HG02852 (cell line): ENCODE measurements around the gene CALML4.
A peak's percentile ranks its signal among the peaks of the same experiment; 100 is the strongest.
"Not testable (repeated sequence)": the region's sequence is repeated elsewhere in the genome, so short reads cannot be mapped to it uniquely, and the experiment has no call there.

Experiments used
- ATAC-seq: cut with Tn5 transposase; IDR thresholded peaks from one replicate; pipeline ENCODE4 v1.9.1; 2021; ENCODE audit warnings: mild to moderate bottlenecking, moderate library complexity; ENCODE audit not compliant: unreplicated experiment

The CALML4 gene

DNA sequence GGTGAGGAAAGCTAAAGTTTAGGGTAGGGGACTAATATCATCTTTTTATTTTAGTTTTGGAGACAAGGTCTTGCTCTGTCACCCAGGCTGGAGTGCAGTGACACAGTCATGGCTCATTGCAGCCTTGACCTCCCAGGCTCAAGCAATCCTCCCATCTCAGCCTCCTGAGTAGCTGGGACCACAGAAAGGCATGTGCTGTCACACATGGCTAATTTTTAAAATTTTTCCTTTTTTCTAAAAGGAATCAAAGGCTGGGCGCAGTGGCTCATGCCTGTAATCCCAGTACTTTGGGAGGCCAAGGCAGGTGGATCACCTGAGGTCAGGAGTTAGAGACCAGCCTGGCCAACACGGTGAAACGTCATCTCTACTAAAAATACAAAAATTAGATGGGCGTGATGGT, 20.3 kb upstream of the CALML4 start:
- ATAC-seq, result not testable (repeated sequence)

DNA sequence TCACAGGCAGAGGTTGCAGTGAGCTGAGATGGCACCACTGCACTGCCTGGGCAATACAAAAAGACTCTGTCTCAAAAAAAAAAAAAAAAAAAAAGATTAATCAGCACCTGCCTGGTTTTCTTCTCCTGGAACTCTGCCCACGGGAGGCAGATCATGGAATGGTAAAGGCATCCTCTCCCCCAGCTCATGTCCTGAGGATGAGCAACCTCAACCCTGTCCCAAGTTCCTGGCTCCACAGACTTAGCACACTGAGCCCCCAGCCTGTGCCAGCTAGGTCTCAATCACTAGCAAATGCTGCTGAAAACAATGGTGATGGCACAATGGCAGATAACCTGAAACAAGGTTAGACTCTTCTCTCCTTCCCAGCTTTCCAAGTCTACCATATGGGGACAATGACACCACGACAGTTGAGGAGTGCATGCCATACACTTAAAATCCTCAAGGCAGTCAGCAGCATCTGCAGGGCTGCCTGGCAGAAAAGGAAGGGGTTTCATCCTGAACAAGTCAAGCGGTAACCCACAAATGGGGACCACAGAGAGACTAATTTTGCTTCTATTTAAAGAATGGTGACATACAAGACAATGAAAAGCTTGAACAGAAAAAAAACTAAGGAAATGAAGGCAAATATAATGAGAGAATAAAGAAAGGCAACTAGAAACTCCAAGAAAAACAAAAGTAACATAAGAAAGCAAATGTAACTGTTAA, 19.6 kb upstream of the CALML4 start:
- ATAC-seq, result no peak

DNA sequence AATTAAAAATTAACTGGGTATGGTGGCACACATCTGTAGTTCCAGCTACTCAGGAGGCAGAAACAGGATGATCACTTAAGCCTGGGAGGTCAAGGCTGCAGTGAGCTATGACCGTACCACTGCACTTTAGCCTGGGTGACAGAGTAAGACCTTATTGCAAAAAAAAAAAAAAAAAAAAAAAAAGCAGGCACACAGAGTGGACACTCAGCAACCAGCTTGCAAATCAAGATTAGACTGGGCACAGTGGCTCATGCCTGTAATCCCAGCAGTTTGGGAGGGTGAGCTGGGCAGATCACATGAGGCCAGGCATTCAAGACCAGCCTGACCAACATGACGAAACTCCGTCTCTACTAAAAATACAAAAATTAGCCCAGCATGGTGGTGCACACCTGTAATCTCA, 19.0 kb upstream of the CALML4 start:
- no peak for ATAC-seq

DNA sequence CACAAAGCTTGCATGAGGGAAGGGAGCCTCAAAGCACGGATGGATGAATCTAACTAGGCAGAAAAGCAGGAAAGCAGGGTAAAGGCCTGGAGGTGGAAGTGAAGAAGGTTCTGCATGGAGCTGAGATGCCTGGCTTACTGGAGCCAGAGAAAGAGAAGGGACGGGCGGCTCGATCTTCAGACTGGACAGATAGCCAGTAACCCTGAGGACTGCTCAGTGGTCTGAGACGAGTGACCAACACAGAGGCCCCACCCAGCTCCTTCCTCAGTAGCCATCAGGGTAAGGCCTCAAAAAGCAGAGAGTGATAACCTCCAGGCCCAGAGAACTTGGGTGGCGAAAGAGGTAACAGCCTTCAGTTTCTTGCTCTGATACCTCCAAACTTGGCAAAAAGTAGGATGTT, 18.0 kb upstream of the CALML4 start:
- no peak for ATAC-seq

DNA sequence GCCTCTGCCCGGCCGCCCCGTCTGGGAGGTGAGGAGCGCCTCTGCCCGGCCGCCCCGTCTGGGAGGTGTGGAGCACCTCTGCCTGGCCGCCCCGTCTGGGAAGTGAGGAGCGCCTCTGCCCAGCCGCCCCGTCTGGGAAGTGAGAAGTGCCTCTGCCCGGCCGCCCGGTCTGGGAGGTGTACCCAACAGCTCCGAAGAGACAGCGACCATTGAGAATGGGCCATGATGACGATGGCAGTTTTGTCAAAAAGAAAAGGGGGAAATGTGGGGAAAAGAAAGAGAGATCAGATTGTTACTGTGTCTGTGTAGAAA, 17.3 kb upstream of the CALML4 start:
- not testable (repeated sequence) for ATAC-seq

DNA sequence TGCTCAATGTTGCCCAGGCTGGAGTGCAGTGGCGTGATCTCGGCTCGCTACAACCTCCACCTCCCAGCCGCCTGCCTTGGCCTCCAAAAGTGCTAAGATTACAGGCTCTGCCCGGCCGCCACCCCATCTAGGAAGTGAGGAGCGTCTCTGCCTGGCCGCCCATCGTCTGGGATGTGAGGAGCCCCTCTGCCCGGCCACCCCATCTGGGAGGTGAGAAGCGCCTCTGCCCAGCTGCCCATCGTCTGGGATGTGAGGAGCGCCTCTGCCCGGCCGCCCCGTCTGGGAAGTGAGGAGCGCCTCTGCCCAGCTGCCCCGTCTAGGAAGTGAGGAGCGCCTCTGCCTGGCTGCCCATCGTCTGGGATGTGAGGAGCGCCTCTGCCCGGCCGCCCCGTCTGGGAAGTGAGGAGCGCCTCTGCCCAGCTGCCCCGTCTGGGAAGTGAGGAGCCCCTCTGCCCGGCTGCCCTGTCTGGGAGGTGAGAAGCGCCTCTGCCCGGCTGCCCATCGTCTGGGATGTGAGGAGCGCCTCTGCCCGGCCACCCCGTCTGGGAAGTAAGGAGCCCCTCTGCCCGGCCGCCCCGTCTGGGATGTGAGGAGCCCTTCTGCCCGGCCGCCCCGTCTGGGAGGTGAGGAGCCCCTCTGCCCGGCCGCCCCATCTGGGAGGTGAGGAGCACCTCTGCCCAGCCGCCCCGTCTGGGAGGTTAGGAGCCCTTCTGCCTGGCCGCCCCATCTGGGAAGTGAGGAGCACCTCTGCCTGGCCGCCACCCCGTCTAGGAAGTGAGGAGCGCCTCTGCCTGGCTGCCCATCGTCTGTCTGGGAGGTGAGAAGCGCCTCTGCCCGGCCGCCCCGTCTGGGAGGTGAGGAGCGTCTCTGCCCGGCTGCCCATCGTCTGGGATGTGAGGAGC, 16.6 kb upstream of the CALML4 start:
- ATAC-seq, result not testable (repeated sequence)

DNA sequence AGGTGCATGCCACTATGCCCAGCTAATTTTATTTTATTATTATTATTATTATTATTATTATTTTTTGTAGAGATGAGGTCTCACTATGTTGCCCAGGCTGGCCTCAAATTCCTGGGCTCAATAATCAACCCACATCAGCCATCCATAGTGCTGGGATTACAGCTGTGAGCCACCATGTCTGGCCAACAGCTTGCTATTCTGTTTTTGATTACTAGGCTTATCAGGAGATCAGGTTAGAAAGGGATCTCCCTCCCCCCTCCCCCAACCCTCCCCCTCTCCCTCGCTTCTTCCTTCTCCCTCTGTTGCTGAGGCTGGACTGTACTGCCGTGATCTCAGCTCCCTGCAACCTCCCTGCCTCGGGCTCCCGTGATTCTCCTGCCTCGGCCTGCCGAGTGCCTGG, 15.8 kb upstream of the CALML4 start:
- no peak for ATAC-seq

DNA sequence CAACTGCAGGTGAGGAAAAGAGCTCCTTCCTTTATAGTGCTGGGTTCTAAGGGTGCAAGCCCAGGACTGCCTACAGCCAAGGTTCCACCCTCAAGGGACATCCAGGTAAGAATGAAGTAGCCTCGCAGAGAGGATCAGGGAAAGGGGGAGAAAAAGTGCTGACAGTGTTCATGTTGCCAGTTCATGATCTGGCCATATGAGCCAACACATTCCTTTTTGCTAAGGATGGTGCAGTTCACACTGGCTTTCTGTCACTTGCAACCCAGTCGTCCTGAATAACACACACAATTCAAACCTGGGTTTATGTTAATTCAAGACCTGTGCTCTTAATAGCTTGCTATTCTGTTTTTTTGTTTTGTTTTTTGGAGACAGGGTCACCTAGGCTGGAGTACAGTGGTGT, 15.4 kb upstream of the CALML4 start:
- no peak for ATAC-seq

DNA sequence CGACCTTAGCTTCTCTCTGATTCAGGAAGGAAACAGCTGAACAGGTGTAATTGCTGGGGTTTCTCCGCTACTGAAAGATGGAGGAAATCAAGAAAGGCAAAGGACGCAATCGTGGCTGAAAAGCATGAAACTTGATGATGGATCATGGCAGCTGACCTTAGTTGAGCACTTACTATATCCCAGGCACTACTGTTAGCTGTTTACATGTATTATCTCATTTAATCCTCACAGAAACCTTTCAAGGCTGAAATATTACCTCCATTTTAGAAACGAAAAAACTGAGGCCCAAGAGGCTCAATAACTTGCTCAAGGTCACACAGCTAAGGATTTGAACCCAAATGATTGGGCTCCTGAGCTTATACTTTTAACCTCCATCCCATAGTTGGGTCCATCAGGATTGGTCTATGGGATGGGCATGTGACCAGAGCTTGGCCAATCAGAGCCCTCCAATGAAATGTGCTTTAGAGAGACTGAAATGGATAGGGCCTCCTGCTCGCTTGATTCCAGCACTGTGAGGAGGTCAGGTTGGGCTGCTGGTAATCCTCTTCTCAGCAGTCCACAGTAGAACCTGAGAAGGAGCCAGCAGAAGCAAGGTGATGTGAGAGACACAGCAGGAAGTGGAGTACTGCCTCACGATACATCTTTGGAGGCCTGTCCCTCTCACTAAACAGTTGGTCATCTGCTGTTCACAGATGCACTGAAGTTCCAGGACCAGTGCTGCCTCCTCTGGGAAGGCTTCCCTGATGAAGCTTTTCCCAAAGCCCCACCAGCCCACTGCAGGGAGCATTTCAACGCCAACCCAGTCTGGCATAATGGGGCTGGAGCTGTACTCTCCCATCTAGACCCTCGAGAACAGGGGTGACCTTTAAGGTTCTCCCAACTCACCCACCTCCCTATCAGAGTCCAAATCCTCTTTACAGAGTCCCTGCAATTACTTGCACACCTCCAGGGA, 14.0 kb upstream of the CALML4 start:
- no peak for ATAC-seq

DNA sequence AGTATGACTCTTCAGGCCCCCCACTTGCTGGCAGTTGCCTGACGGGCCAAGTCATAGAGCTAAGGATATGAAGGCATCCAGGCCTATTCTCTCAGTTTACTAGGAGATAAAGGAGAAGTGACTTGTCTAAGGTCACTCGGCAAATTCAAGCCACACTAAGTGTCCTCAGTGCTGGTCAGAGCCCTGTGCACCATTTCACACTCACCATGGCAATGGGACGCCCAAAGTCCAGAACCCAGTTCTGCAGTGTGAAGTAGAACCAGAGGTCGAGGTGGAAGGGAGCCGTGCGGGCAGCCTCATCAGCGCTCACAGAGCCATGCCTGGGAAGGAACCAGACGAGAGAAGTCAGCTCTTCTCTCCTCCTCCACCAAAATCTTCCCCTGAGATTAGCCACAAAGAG, 13.2 kb upstream of the CALML4 start:
- ATAC-seq, result no peak

DNA sequence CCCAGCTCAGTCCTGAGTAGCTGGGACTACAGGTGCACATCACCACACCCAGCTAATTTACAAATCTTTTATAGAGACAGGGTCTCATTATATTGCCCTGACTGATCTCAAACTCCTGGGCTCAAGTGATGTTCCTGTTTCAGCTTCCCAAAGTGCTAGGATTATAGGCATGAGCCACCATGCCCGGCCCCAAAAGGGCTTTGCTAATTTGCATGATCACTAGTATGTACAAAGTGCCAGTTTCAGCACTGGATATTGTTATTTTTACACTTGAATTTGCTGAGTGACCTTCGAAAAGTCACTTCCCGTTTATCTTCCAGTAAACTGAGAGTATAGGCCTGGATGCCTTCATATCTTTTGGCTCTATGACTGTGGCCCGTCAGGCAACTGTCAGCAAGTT, 12.2 kb upstream of the CALML4 start:
- no peak for ATAC-seq

DNA sequence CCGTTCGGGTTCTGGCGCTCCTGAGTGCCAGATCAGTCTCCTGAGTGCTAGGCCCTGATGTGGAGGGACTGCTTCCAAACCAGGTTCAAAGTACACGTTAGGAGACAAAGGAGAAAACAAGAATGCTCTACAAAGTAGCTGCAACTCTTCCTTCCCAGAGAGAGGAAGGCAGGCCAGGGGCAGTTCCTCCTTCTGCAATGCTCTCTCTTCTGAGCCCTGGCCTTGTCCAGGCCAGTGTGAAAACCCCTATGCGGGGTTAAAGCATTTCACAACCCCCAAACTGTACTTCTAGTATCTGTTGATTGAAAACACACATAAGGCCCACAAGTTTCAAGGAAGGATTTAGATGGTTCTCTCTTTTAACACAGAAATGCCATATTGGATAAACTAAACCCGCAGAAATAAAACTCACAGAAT, 9.7 kb upstream of the CALML4 start:
- no peak for ATAC-seq

DNA sequence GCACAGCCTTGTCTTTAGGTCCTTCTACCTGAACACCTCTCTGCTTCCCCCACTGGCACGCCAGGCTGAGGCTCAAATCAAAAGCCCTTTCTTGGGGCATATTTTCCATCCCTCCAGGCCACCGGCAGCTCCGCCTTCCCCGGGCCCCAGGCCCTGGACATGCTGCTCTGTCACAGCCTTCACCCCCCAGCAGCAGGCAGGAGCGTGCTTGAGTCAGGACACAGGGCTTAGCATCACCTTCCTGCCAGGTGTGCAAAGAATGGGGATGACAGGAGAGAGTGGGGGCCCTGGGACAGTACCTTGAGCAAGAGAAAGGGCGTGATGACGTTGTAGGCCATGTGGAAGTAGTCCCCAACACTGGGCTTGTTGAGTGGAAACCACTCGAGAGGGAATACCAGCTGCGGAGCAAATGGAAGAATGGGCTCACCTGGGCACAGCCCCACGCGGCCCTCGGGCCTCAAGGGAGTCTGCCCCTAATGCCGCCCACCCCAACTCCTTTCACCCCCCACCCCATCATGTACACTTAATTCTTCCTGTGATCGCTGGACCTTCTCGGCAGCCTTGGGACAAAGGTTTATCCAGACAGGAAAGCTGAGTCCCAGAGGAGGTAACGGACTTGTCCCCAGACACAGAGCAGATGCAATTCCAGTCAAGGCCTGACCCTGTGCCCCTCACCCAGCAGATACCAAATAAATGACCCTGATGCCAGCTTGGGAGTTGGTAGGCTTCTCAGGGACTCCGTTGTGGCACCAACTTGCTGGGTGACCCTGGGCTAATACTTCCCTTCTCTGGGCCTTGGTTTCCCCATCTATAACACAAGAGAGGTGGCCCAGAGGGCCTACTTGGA, 9.1 kb upstream of the CALML4 start:
- ATAC-seq, result no peak

DNA sequence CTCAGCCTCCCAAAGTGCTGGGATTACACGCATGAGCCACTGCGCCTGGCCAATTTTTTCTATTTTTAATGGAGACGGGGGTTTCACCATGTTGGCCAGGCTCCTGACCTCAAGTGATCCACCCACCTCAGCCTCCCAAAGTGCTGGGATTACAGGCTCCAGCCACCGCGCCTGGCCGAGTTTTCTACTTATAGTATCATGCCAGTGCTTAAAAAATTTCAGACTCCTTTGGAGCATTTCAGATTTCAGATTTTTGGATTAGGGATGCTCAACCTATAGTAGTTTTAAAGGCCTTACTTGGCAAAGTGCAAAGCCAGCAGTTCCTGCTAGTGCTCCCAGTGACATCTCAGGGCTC, 8.3 kb upstream of the CALML4 start:
- not testable (repeated sequence) for ATAC-seq

DNA sequence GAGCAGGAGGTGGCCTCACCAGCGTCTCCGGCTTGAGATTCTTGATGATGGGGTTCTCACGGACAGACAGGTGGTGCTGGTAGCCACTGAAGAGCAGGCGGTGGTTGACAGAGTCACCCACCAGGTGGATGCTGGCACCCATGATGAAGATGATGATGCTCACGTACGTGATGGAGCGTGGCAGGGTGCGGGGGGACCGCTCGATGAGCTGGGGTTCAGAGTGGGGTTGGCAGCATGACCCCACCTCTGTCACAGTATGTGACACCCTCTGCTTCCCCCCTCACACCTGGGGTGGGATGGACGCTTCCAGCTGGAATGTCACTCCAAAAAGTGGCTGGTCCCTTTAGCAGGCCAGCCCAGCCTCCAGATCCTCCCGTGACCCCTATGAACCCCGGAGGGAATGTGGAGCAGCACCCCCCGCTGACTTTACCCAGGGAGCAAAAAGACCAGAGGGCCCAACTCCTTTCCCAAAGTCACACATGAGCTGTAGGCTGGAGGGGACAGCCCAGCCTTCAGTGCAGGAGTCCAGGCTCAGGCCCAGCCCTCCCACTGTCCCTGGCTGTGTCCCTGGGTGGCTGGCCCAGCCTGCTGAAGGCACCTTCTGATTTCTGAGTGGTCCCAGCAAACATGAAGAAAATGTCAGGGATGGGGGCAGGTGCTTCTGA, 6.7 kb upstream of the CALML4 start:
- no peak for ATAC-seq

DNA sequence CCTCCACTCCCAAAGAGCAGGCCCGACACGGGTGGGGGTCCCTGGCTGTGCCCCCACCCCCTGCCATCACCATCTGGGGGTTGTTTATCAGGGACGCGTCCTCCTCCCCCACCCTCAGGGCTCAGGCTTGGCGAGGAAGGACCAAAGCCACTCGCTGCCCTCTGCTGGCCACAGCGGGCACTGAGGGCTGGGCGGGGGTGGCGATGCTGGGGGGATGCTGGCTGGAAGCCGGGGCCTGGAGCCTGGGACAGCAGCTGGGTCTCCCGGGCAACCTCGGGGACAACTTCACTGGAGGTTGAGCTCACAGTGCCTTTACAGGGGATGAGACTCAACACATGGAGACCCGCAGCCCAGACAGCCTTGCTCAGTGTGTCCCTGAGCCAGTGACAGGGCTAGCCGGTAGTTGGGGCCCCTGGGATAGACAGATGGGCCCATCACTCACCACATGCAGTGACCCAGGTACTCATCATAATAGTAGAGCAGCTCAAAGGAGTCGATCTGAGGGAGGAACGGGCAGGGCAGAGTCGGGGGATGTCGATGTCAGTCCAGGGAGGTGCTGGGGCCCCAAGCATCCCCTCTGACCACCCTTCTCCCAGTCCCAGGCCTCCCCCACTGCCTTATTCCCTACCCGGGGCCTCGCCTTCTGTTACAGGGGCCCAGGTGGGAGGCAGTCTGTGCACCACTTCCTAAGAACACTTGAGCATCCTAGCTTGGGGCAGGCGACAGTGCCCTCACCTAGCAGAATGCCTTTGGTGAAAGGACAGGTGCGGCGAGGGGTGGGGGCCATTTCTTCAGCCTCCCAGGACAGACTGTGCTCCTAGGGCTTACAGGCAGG, 5.9 kb upstream of the CALML4 start:
- ATAC-seq, result no peak

DNA sequence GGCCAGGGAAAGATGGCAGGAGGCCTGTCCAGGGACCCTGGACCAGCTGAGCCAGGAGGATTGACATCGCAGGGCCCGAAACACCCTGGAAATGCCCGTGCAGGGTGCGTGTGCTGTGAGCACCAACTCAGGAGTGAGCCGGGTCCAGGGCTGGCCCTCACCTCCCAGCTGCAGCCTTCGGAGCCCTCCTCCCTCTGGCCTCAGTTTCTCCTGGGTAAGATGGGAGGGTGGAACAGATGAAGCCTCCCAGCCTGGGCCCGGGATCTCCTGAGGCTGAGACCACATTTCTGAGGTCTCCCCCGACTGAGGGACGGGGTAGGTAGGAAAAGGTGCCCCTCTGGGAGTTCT, 5.3 kb upstream of the CALML4 start:
- no peak for ATAC-seq

DNA sequence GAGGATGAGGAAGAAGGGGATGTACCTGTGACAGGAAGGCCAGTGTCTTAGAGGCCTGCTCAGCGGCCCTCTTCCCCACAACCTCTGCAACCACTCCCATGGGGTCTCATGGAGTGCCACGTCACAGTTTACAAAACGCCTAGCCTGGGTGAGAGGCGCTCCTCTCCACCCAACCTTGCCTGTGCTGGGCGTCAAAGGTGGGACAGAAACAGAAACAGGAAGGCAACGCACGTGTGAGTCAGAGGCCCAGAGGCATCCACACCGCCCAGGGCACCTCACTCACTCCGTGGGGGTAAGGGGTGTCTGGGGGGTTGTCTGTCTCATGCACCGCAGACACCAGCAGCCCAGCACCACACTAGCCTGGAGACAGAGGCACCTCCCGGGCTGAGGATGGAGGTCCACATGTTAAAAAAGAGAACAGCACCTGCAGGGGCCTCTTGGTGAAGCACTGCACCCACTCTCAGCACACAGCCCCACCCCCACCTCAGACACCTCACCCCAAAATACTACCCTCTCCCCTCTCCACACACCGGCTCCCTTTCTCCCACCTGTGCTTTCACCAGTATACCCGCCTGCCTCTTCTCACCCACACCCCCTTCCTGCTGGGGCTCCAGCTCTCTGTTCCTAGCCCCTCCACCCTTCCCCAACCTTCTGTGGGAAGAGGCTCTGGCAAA, 4.7 kb upstream of the CALML4 start:
- peak; percentile 58 for ATAC-seq

DNA sequence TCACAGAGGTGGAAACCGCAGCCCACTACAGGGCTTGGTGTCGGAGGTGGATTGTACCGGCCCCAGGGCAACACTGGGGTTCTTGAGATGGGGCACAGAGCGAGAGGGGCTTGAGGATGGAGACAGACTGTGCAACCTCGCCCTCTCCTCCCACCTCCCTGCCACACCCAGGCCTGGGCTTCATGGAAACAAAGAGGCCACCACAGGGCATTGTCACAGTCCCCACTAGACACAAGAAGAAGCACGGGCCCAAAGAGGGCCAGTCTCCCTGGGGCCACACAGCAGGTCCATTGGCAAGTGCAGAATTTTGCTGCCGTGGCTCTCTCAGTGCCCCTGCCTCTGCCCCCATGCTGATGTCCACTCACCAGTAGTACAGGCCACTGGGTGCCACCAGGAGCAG, 4.1 kb upstream of the CALML4 start:
- no peak for ATAC-seq
